ENCODE data around the gene ALOXE3.
A peak's percentile ranks its signal among the peaks of the same experiment; 100 is the strongest.

The ALOXE3 gene

DNA sequence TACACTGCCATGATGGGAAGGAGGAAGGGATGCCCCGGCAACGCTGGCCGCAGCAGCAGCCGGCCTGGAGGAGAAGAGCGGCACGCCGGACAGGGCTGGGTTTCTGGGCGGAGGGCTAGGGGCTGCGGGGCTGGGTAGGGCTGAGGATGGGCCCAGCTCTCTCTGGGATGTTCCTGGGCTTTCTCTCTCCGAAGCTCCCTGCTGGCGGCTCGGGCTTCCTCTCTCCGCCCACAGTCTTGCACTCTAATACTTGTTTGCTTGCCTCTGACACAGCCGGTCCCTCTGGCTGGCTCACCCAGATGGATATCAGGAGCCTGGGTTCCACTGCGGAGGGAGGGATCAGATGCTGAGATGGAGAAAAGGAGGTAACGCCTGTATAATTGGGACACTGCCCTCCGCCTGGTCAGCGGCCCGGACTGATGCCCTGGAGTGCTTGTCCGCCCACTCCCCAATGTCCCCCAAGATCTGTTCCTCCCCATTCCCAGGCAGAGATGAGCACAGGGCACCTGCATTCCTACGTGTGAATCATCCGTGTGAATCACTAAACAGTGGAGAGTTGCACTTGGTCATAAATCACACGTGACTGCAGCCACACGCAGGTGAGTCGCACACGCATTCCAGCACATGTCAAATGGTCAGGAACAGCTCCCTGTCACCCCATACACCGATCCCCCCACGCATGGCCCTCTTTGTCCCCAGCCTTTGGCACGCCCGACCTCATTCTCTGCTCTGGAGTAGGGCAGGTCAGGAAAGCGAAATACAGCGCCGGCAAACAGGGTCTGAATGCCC, at the start of gene ALOXE3:
Gene ALOXE3 (minus strand): TSS at position 535 of the 789 bp plus-strand sequence. CDS start 524 bp downstream, at position 11.
- peak; percentile 89 for DNase-seq (ENCODE audit: low spot score)

DNA sequence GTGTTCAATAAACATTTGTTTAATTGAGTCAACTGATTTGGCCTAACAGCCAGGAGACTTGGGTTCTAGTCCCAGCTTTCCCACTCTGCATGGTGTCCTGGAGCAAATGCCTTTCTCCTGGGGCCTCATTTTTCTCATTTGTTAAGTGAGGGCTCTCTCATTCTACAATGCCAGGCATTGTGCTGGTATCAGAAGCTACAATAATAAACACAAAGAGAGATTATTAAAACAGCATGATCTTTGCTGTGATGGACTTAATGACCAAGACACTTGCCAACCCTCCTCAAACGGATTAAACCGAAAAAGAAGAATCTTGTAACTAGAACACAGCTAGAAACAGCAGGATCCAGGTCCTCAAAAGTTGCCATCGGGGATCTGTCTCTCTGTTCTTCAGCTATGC, 49.2 kb upstream of the ALOXE3 start:
- DNase-seq (ENCODE audit: low spot score): no peak

DNA sequence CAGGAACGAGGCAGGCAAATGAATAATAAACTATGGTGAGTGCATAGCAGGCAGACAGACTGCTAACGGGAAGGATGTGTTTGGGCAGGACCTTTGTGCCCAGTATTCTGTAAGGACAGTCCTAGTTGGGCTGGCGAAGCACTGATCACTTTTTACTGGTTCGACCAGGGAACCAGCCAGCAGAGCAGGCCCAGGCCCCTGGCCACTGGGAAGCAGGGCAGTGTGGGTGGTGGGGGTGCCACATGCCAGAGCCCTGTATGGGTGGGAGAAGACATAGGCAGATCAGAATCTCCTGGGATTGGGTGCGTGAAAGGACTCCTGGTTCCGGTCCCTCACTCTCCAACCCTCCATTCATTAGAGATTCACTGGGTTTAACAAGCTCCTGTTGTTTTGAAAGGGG, 48.4 kb upstream of the ALOXE3 start:
- no peak for DNase-seq (ENCODE audit: low spot score)

DNA sequence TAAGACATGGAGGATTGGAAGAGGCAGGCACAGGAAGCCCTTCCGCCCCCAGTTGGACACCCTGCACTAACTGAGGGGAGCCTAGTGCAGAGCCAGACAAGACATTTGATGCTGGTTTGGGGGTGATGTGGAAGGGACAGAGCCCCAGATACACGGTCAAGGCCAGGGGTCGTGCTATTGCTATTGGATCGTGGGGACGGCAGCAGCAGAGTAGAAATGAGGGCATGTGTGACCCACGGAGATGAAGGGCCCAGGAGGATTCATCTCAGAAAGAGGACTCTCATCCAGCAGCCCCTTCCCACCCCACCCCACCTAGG, 46.5 kb upstream of the ALOXE3 start:
- no peak for DNase-seq (ENCODE audit: low spot score)

DNA sequence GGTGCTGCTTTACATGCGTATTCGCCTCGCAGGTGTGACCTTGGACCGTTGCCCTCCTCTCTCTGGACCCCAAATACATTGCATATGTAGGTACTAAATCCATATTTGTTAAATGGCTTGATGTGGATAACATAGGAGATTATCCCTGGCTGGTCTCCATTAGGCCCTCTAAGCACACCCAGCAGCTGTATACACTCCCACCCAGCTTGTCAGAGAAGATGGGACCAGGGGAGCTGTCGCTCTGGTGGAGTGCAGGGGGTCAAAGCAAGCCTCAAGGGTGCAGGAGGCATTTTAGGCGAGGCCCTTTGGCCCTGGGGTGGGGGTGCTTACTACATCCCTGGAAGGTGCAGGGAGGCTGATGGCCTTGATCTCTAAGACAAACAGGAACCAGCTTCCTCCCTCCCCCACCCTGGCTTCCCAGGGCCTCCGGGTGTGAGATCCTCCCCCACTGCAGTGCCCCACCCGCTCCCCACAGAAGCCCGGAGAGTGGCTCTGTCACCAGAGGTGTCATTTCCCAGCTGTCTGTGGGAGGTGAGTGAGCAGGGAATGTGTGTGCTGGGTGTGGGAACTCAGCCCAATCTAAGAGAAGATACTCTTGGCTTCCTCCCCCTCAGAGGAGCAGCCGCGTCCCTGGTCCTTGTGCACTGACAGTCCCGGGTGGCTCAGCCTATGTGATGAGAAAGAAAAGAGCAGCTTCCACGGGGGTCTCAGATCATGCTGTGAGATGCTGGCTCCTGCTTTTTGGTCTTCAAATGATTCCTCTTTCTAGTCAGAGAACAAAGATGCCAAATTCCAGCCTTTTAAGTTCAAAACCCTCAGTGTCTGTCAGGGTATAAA, 45.9 kb upstream of the ALOXE3 start:
- no peak for DNase-seq (ENCODE audit: low spot score)

DNA sequence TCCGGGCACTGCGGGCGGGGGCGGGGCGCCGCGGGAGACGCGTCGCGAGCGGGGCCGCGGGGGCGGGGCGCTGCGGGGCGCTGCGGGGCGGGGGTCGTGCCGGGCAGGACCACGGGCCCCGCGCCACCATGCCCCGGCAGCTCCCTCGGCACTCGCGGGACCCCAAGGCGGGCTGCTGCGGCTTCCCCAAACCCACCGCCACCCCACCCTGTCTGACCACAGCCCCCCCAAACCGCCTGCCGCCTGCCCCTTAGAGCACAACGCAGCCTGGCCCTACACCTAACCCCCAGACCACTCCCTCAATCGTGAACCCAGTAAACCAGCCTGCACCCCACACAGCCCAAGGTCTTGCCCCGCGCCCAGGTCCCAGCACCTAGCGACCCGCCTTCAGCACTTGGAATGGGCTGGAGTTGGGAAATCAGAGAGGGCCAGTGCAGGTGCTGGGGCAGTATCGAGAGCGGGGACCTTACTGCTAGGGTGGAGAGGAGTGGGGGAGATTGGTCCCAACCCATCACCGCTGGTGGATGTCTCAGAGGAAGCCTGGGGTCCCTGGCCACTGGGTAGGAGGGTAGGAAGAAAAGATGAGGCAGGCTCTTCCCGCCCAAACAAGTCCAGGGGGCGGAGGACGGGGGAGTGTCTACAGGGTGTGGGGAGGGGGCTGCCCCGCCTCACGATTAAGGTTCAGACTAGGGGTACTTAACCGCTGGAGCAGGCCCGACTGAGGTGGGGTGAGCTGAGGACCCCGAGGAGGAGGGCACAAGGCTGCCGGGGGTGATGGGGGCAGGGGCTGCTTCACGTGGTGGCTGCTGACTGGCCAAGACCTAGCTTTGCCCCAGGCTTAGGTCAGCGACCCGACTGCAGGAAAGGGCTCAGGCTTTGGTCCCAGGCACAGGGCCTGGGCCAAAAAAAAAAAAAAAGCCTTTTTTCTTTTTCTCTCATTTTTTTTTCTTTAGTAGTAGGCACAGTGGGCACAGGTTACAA, 45.0 kb upstream of the ALOXE3 start:
- no peak for DNase-seq (ENCODE audit: low spot score)

DNA sequence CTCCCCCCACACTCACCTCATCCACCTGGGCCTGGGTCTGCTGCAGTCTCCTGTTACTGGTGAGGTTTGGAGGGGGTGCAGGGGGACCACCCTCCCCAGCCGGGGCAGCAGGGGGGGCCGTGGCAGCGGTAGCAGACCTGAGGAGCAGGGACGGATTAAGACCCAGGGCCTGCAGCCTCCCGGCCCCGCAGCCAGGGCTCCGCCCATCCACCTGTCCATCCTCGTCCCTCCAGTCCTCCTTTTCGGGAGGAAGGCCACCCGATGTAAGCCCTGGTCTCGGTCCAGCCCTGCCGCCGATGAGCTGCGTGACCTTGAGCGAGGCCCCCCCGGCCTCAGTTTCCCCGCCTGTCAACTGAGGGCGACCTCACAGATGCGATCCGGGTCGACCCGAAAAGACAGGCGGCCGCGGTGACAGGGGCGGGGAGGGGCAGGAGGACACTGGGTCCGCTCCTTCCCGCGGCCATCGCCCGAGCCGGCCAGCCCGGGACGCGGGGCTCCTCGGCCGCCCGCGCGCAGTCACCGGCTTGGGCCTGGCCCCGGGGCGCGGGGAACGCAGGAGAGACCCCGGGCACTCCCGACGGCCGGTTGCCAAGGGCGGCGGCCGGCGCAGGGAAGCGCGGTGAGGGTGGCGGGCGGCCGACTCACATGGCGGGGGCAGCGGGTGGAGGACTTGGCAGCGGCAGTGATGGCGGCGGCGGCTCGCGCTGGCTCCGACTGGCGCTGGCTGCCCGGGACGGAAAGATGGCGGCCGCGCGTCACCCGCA, 44.1 kb upstream of the ALOXE3 start, which contains the start of gene VAMP2:
Gene VAMP2 (minus strand): TSS at position 716 of the 764 bp plus-strand sequence. CDS start 69 bp downstream, at position 647.
- peak; percentile 76 for DNase-seq (ENCODE audit: low spot score)

DNA sequence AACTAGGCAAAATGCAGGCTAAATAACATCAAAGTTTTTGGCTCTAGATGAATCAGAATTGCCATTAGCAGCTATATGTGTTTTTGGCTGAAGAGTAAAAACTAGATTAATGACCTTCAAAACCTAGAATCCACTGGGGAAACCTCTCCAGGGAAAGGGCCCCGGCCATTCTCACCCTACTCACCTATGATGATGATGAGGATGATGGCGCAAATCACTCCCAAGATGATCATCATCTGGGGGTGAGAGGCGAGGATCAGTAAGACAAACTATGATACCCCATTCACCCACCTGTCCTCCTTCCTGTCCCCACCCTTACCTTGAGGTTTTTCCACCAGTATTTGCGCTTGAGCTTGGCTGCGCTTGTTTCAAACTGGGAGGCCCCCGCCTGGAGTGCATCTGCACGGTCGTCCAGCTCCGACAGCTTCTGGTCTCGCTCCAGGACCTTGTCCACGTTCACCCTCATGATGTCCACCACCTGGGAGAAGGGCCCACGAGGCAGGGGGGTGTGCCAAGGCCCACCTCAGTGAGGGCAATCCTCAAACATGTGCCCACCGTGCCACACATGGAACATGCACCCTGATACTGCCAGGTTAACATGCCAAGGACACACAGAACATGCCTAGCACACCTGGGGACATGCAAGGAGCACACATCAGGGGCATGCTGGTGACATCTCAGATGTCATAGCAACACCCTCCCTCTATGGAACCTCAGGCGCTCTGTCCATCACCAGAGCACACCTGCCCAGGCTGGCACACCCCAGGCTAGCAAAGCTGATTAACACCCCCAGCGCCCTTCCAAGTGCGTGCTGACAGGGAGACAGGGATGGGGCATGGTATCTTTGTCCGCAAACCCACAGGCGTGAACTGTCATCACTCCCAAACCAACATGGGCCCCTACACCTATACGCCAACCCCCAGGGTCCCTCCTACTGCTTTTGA, 43.2 kb upstream of the ALOXE3 start:
- DNase-seq (ENCODE audit: low spot score): no peak

DNA sequence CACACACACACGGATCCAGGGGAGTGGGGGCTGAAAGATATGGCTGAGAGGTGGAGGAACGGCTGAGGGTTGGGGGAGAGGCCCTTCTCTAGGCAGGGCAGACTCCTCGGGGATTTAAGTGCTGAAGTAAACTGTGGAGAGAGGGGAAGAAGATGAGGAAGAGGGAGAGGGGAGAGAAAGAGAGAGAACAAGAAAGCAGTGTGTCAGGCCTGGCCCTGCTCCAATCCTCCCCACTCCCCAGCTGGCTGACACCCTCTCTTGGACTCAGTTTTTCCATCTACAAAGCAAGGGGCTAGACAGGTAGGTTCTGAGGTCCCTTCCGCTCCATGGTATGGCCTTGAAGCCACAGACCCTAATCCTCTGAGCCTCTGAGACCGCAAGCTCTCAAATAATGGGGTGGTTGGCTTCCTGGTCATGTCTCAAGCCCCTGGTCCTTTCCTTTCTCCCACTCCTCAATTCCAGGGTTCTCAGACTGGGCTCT, 42.5 kb upstream of the ALOXE3 start:
- no peak for DNase-seq (ENCODE audit: low spot score)

DNA sequence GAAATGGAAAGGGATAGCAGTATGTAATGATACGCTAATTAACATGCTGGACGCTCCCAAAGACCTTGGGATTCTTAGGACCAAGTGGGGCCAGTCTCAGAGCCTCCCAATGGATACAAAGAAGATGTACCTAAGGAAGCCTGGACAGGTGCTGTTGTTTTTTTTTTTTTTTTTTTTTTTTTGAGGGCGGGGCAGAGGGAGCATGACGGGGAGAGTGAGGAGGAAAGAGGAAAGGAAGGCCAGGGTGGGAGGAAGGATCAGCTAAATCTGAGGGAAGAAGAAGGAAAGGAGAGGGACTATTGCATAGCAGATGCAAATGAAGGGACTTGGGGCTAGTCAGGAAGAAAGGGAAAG, 41.9 kb upstream of the ALOXE3 start:
- DNase-seq (ENCODE audit: low spot score): no peak

DNA sequence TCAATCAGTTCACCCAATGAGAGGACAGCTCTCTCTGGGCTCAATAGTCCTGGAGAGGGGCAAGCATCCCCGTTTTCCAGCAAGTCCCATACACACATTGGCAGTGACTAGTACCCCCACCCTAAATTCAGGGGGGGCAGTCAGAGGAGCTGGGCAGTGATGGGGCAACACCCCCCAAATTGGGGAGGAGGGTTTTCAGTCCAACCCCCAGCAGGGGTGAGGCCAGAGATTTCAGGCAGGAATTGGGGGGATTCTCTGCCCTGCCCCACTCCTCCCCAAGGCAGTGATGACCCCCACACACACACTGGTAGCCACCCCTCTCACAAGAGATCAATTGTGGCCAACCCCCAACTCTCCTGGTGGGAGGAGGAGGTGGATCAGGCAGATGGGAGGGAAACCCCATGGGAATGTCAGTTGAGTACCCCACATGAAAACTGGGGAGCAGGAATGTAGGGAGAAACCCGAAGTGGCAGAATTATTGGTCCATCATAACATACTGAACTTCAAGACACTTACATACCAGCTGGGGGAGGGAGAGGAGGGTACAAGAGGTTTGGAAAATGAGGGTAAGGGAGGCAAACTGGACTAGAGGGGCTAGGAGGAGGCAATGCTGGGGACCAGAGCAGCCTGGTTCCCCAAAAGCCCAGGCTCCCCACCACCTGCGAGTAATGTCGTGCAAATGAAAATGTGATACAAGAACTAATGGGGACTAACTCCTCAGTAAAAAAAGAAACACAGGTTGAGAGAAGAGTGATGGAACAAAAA, 41.3 kb upstream of the ALOXE3 start:
- no peak for DNase-seq (ENCODE audit: low spot score)

DNA sequence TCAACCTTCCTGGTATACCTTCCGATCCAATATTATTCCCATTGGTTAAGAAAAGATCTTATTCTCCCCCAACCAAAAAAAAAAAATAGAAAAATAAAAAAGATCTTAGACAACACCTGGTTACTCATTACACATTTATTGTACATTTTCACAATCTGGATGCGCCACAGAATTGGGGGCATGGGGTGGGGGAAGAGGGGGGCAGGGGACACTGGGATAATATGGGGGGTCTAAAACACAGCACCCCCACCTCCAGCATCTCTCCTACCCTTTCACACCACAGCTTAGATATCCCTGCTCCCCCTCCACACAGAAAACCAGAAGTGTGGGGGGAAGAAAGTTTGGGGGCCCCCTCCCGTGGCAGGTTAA, 40.7 kb upstream of the ALOXE3 start:
- DNase-seq (ENCODE audit: low spot score): no peak

DNA sequence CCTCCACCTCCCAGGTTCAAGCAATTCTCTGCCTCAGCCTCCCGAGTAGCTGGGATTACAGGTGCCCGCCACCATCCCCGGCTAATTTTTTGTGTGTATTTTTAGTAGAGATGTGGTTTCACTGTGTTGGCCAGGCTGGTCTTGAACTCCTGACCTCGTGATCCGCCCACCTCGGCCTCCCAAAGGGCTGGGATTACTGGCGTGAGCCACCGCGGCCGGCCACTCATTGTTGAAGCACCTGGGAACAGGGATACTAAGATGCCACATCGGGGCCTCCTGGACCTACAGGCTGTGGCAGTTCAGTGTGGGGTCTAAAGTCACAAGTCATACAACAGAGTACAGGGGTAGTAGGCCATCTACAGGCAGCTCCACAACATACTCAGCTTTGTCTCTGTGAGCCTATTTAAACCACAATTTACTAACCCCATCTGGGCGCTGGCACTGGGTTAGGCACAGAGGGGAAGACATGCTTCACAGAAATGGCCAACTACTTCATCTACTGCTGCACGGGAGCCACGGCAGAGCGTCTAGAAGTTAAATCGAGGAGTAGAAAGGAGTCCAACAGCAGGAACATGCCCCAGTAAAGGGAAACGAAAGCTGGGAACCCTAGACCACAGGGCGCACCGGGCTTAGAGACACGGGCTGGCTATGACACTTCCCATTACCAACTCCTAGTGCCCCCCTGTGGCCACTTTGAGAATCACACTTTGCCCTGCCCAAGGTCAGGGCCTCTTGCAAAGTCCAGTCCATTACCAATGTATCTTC, 40.1 kb upstream of the ALOXE3 start:
- DNase-seq (ENCODE audit: low spot score): peak; percentile 77

DNA sequence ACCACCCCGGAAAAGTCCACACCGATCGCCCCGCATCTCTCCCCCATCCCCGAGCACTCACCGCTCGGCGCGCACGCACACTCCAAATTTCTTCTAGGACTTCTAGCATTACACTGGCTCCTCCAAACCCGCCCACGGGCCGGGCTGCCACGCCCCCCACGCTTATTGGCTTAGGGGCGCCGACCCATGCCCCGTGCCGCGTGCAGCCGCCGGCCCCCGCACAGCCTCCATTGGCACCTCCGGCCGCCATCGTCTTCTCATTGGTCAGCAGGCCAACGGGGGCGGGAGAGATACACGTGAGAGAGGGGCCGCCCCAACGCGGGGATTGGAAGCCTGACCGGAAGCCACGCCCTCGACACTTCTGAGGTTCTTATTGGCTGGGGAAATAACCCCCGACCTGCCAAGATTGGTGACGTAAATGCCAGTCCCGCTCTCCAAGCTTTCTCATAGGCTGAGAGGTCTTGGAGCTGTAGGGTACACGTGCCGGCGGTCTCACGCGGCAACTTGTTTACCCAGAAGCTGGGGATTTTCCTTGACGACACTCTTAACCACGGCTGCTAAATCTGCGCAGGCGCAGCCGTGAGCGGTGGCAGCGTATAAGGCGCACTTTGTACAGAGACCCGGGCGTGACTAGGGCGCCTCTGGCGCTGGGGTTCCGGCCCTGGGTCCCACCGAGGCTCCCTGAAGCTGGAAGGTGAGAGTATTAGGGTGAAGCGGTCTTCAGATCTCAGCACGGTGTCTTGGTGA, 38.1 kb upstream of the ALOXE3 start:
- peak; percentile 99 for DNase-seq (ENCODE audit: low spot score)

DNA sequence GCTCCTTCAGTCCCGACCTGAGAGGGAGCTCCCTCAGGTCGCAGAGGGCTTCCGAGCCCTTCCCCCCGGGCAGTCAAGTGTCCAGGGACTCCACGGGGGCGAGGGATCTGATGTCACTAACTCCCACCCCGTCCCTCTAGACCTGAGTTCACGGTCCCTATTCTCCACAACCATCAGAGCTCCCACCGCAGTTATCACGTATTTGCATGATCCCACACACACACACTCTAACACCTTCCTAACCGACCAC, 37.6 kb upstream of the ALOXE3 start:
- DNase-seq (ENCODE audit: low spot score): no peak

DNA sequence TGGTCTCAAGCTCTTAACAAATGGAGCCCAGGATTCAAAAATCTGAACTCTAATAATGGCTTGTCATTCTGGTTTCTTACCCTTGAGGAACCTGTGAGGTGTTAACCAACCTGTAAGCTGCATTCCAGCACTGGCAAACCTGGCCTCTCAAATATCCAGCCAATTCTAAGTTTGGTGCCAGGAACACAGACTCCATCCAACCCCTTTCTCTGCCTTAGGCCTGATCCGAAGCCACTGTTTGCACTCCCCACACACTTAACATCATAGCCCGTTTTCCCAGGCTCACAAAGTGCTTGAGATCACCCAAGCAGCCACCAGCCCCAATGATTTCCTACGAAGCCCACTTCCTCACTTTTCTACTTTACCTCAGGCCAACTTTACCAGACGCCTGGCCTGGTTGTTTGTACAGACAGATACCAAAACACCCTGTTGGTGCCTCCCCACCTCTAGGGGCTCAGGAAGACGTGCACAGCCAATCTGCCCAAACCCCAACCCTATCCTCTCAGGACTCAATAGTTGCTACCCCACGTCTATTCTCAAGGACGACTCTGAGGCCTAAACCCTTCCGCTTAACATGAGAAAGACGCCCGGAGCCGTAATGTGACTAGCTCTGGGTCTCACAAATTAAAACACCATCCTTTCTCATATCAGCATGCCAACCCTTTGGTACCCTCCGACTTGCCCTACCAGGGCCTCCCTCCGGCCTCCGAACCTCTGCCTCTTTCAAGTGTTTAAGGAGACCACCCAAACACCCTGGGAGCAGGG, 37.1 kb upstream of the ALOXE3 start:
- no peak for DNase-seq (ENCODE audit: low spot score)

DNA sequence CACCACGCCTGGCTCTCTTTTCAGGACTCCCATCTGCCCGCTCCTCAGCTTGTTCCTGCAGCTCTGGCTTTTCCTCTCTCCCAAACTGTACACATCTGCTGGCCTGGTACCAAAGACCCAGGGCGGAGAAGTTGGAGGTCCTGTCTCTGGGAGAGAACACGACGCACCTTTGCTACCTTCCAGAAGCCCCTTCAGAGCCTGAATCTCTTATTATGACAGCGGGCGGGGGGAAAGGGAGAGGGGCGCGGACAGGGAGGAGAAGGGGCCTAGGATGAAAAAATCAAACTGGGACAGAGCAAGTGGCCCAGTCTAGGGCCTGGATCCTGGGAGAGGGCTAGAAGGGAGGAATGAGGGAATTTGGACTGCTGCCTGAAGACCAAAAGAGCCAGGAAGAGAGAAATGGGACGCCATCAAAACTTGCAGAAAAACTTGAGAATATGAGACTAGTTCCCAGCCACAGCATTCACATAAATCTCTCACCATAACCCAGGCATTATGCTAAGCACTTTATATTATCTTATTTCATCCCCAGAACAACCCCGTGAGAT, 36.4 kb upstream of the ALOXE3 start:
- no peak for DNase-seq (ENCODE audit: low spot score)

Data from LoVo (cell line).